ENCODE results near the gene DSCAM. TPM values are rescaled to one million over a fixed set of nuclear protein-coding genes. Genes with fewer than 3 reads are reported as not detected.

Gene DSCAM
- total RNA-seq, 1 donor from 2014 or later, result 4.4 TPM

GRCh38 chr21:40177979-40178378 lies 669.0 kb downstream of the DSCAM start:
- no peak for TF ChIP-seq CTCF (IDR thresholded peaks at IDR 0.05; ENCODE audit: partially characterized antibody, unreplicated experiment)
- no peak for DNase-seq
- Mint-ChIP-seq H3K36me3 (ENCODE audit: unreplicated experiment) (peaks cover 8% of the 10 kb centered on the region), H3K27me3 (ENCODE audit: unreplicated experiment) (peaks cover 4% of the 10 kb centered on the region), H3K9me3 (ENCODE audit: unreplicated experiment) (peaks cover 9% of the 10 kb centered on the region), H3K27ac (ENCODE audit: unreplicated experiment) (no peak overlapping the region), H3K4me3 (ENCODE audit: unreplicated experiment) (no peak overlapping the region), H3K4me1 (ENCODE audit: low read depth, unreplicated experiment) (peaks cover 9% of the 10 kb centered on the region)

GRCh38 chr21:40176724-40177123 lies 670.2 kb downstream of the DSCAM start:
- peaks cover 9% of the 10 kb centered on the region for H3K4me1 Mint-ChIP-seq (ENCODE audit: low read depth, unreplicated experiment)
- peaks cover 8% of the 10 kb centered on the region for H3K9me3 Mint-ChIP-seq (ENCODE audit: unreplicated experiment)
- H3K27me3 Mint-ChIP-seq (ENCODE audit: unreplicated experiment), result peaks cover 5% of the 10 kb centered on the region
- DNase-seq, result peak; percentile 28
- peaks cover 3% of the 10 kb centered on the region for H3K36me3 Mint-ChIP-seq (ENCODE audit: unreplicated experiment)
- no peak overlapping the region for H3K27ac Mint-ChIP-seq (ENCODE audit: unreplicated experiment)
- TF ChIP-seq CTCF (IDR thresholded peaks at IDR 0.05; ENCODE audit: partially characterized antibody, unreplicated experiment), result no peak
- peak overlapping the region; percentile 28 for H3K4me3 Mint-ChIP-seq (ENCODE audit: unreplicated experiment)

GRCh38 chr21:40173816-40174215 lies 673.1 kb downstream of the DSCAM start:
- H3K4me1 Mint-ChIP-seq (ENCODE audit: low read depth, unreplicated experiment), result peaks cover 9% of the 10 kb centered on the region
- H3K27ac Mint-ChIP-seq (ENCODE audit: unreplicated experiment), result no peak overlapping the region
- H3K4me3 Mint-ChIP-seq (ENCODE audit: unreplicated experiment), result no peak overlapping the region
- H3K27me3 Mint-ChIP-seq (ENCODE audit: unreplicated experiment), result peaks cover 7% of the 10 kb centered on the region
- no peak for TF ChIP-seq CTCF (IDR thresholded peaks at IDR 0.05; ENCODE audit: partially characterized antibody, unreplicated experiment)
- no peaks in the 10 kb centered on the region for H3K36me3 Mint-ChIP-seq (ENCODE audit: unreplicated experiment)
- peaks cover 4% of the 10 kb centered on the region for H3K9me3 Mint-ChIP-seq (ENCODE audit: unreplicated experiment)
- DNase-seq, result no peak

- Mint-ChIP-seq H3K4me1 (ENCODE audit: low read depth, unreplicated experiment) (no peaks in the 10 kb centered on the region), H3K36me3 (ENCODE audit: unreplicated experiment) (no peaks in the 10 kb centered on the region), H3K9me3 (ENCODE audit: unreplicated experiment) (no peaks in the 10 kb centered on the region), H3K27me3 (ENCODE audit: unreplicated experiment) (peaks cover 7% of the 10 kb centered on the region), H3K4me3 (ENCODE audit: unreplicated experiment) (no peak overlapping the region), H3K27ac (ENCODE audit: unreplicated experiment) (no peak overlapping the region)
- no peak for TF ChIP-seq CTCF (IDR thresholded peaks at IDR 0.05; ENCODE audit: partially characterized antibody, unreplicated experiment)
- DNase-seq, result no peak
These were observed 677.0 kb downstream of the DSCAM start for GRCh38 chr21:40169971-40170370.

- no peaks in the 10 kb centered on the region for H3K9me3 Mint-ChIP-seq (ENCODE audit: unreplicated experiment)
- H3K4me1 Mint-ChIP-seq (ENCODE audit: low read depth, unreplicated experiment), result no peaks in the 10 kb centered on the region
- H3K27ac Mint-ChIP-seq (ENCODE audit: unreplicated experiment), result no peak overlapping the region
- H3K36me3 Mint-ChIP-seq (ENCODE audit: unreplicated experiment), result no peaks in the 10 kb centered on the region
- no peak for TF ChIP-seq CTCF (IDR thresholded peaks at IDR 0.05; ENCODE audit: partially characterized antibody, unreplicated experiment)
- no peak for DNase-seq
- H3K4me3 Mint-ChIP-seq (ENCODE audit: unreplicated experiment), result no peak overlapping the region
- H3K27me3 Mint-ChIP-seq (ENCODE audit: unreplicated experiment), result peaks cover 6% of the 10 kb centered on the region
These were observed 680.6 kb downstream of the DSCAM start for GRCh38 chr21:40166291-40166843.
